ENCODE data around the gene ZDHHC21.
A peak's percentile ranks its signal among the peaks of the same experiment; 100 is the strongest.
"Not testable (repeated sequence)": the region's sequence is repeated elsewhere in the genome, so short reads cannot be mapped to it uniquely, and the experiment has no call there.

The ZDHHC21 gene

DNA sequence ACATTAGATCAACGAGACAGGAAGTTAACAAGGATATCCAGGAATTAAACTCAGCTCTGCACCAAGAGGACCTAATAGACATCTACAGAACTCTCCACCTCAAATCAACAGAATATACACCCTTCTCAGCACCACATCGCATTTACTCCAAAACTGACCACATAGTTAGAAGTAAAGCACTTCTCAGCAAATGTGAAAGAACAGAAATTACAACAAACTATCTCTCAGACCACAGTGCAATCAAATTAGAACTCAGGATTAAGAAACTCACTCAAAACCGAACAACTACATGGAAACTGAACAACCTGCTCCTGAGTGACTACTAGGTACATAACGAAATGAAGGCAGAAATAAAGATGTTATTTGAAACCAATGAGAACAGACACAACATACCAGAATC lies 10.6 kb downstream of the ZDHHC21 start:
- DNase-seq (ENCODE audit: low spot score), result not testable (repeated sequence)

DNA sequence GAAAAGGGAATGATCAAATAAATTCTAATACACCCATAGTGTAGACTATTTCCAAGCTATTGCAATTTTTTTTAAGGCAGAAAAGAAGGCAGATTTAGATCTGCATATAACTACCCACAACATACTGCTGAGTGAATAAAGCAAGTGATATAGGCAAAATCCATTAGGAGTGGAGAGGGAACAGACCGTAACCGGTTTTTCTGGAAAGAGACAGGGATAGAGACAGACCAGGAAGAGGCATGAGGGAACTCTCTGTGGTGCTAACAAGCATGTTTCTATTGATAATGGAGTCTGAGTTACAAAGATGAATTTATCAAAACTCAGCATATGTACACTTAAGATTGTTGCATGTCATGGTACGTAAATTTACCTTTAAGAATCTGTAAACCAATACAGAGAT lies 14.5 kb downstream of the ZDHHC21 start:
- DNase-seq (ENCODE audit: low spot score), result no peak

DNA sequence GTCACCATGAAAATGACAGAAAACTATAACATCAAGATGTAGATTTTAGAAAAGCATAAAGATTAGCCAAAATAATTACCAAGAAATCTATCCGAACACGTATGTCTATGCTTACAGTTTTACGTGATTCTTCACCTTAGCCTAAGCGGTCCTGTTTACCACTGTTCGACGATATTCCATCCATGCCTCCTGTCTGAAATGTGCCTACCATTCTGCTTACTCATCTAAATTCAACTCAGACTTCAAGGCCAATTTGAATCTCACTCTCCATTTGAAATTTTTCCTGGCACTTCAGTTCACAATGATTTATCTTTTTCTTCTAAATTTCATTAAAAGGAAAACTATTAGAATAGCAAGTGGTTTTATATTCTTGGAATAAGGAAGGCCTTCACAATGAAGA lies 15.4 kb downstream of the ZDHHC21 start:
- no peak for DNase-seq (ENCODE audit: low spot score)

DNA sequence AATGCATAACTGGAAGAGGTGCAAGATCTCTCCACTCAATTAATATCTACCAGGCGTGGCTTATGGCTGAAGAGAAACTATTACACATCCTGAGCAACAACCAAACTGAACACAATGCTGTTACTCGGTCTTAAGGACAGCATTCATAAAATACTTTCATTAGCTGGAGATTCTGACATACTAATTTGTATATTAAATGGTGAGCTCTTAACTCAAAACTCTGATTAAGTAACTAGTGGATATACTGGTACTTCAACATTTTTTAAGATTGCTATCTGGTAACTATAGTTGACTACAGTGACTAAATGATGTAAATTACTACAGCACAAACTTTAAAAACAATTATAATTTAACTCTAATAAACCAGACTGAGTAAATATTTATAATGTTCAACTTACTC lies 15.8 kb downstream of the ZDHHC21 start:
- no peak for DNase-seq (ENCODE audit: low spot score)

DNA sequence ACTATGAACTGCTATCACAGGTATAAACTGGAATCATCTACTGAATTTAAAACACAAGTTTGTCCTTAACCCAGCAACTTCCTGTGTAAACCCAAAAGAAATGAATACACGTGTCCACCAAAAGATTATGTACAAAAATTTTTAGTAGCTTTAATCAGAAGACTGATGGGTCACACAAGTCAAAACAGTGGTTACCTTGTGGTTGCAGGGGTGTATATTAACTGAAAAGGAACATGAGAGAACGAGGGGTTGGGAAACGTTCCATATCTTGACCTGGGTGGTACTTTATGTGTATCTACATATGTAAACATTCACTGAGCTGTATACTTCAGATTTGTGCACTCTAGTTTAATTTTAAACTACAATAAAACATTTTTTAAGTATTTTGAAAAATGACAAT lies 18.6 kb downstream of the ZDHHC21 start:
- no peak for DNase-seq (ENCODE audit: low spot score)

DNA sequence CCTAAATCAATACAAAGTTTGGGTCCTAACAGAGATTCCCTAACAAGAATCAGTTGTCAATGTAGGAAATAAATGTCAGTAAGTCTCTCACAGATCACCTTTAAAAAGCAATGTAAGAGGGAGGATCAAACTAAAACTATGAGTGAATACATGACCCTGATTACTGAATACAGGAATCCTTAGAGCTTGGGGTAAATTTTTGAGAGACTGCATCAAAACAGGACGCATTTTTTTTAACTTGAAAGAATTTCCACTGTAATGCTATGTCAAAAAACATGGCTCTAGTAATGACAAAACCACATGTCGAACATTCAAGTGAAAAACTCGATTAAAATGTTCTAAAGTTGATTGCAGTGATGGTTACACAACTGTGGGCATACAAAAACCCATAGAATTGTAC lies 21.9 kb downstream of the ZDHHC21 start:
- DNase-seq (ENCODE audit: low spot score), result no peak

DNA sequence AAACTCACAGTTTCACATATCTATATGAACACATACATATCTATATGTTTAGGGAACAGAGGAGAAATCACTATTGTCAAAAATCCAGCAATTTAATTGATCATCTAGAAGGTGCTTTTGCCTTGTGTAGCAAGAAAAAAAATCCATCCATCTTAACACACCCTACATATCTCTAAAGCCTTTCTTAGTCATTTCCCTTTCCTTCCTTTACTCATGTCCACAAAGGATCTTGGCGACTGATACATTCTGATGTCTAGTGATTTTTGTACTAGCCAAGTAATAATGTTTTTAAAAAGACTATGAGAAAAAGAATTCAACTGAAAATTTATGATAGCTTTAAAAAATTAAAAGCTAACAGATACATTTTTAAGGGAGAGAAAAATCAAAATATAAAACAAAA lies 22.5 kb downstream of the ZDHHC21 start:
- no peak for DNase-seq (ENCODE audit: low spot score)

DNA sequence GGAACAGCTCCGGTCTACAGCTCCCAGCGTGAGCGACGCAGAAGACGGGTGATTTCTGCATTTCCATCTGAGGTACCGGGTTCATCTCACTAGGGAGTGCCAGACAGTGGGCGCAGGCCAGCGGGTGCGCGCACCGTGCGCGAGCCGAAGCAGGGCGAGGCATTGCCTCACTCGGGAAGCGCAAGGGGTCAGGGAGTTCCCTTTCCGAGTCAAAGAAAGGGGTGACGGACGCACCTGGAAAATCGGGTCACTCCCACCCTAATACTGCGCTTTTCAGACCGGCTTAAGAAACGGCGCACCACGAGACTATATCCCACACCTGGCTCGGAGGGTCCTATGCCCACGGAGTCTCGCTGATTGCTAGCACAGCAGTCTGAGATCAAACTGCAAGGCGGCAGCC lies 29.2 kb downstream of the ZDHHC21 start:
- not testable (repeated sequence) for DNase-seq (ENCODE audit: low spot score)

DNA sequence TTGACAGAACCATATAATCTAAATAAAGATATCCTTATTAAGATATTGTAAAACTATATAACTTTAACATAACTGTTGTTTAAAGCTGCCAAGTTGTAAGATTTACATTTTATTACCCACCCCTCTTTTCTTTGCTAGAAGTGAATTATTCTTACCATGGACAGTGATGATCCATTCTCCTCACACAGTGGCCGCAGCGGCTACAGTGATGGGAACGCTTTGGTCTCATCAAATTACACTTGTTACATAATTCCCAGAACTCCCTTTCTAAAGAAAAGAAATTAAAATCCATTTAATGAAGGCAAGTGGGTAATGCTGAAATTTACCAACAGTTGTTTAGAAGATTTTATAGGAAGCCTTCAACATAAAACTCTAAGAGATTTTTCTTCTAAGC lies 31.2 kb downstream of the ZDHHC21 start:
- no peak for DNase-seq (ENCODE audit: low spot score)

DNA sequence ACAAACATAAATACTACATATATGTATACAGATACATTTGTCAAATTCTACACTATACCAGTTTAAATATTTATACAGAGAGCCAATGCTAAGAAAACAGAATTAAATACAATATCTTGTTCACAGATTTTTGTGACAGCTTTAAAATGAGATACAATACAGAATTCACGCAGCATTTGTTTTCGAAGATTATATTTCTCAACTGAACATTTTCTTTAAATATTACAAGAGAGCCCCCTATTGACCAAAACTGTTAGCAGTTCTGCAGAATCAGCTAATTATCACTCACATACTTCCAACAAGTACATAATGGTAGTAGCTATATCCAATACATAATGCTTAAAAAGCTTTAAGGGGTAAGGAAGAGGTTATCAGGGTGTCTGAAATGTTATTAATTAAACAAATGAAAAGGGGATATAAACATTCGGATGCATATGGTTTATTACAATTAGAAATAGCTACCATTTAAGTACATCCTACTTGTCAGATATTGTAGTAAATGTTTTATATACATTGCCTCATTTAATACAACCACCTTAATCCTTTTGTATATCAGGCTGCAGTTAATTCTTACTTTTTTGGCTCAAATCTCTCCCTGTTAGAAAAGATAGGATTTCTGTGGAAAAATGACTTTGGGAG lies 31.7 kb downstream of the ZDHHC21 start:
- DNase-seq (ENCODE audit: low spot score), result peak; percentile 13

DNA sequence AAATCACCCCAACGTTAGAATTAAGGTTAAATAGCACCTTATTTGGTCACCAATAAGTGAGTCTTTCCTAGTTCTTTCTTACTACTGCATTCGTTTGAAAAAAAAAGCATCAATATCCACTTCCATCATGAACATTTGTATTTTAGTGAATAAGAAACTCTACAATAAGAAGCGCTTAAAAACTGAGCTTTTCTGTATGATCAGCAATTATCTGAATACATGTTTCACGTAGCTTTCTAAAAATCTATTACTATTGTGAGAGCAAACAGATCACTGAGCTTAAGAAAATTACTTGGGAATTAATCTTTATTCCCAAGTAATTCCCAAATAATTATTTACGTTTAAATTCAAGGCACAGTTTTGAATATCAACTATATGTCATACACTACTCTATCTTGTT lies 32.5 kb downstream of the ZDHHC21 start:
- DNase-seq (ENCODE audit: low spot score), result no peak

DNA sequence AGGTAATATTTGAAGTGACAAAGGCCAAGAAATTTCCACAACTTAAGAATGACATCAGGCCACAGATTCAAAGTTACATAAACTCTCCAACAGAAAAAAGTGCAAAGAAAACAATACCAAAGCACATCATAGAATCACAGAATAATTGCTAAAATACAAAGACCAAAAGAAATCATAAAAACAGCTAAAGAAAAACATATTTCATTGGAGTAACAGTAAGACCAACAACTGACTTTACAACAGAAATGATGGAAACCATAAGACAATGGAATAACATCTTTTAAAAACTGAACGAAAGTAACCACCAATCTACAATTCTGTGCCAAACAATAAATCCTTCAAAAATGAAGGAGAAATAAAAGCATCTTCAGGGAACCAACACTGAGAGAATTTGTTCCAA lies 38.3 kb downstream of the ZDHHC21 start:
- no peak for DNase-seq (ENCODE audit: low spot score)

DNA sequence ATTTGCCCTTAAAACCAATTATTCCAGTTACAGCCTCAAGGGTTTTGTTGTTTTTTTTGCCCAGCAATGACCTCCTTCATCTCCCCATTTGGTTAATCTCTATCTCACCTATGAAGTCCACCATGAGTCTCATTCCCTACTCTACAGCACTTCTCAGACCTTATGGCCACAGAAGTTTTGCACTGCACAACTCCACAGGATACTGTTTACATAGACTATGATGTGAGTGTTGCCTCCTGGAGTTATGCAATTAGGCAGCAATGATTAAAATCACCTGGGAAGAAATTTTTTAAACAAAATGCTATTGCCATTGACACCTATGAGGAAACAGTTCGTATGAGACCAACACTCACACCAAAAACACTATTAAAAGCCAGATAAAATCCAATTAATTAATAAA lies 39.7 kb downstream of the ZDHHC21 start:
- DNase-seq (ENCODE audit: low spot score), result no peak

DNA sequence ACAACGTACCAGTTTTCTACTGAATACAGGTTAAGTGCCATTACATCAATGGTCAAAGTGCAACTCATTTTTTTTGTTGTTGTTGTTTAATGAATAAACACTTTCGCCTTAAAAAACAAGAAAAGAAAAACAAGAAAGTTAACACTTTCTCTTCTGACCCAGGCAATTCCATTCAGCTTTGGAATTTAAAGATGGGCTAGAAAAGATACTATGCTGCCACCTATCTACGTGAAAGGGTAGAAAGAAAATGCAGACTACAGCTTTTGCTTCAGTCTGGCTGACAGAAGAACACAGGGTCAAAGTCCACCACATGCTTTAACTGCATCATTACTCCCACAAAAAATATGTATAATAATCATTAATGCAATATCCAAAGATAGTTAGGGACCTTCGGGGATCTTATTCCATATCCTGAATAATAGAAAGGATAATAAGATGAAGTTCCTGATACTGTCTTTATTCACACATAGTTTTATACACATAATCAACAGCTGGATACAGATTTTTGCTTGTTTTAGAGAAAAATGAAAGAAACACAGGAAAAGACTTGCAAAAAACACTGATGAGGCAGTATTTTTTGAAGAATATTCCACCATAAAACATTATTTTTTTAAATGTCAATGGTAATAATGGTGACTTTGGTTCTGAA lies 40.4 kb downstream of the ZDHHC21 start:
- DNase-seq (ENCODE audit: low spot score), result peak; percentile 2

DNA sequence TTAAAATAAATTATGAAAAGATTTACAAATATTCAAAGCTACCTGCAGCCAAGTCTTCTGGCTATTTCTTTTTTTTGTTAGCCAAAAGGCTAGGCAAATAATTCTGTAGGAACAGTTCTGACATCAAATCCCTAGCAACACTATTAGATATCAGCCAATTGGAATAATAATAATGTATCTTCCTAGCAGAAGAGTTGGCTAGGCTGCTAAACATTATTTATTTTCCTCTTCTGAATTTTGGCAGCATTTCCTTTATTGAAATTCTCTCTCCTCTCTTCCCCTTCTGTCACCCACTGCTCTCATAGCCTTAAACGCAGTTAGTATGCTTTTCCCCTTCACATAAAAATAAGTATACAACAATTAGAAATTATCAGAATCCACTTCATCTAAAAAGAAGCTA lies 42.6 kb downstream of the ZDHHC21 start:
- DNase-seq (ENCODE audit: low spot score), result no peak

DNA sequence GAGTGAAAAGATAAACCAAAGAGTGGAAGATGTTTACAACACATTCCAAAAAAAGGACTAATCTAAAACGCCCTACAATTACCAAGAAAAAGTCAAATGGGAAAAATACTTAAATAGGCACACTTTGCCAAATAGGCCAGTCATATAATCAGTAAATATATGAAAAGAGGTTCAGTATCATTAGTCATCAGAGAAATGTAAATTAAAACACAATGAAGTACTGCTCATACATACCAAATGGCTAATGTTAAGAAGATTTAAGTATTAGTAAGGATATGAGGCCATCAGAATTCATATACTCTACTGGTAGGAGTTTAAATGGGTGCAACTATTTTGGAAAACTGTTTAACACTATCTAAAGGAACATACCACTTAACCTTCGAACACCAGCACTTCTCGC lies 47.6 kb downstream of the ZDHHC21 start:
- no peak for DNase-seq (ENCODE audit: low spot score)

DNA sequence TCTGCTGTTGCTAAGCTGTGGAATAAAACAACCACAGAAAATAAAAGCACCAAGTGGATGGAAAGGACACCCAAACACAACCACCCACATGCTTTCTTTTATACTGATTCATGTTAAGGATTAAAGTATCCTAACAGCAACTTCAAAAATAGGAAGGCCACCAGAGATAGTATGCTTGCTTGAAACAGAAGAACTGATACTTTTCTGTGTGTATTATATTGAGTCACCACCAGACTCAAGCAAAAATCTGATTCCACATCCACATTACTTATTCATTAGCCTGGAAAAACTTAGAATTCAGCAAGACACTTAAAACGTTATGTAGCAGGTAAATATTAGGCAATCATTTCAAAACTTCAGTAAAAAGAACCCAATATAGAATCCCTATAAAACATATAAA lies 52.3 kb downstream of the ZDHHC21 start:
- no peak for DNase-seq (ENCODE audit: low spot score)

DNA sequence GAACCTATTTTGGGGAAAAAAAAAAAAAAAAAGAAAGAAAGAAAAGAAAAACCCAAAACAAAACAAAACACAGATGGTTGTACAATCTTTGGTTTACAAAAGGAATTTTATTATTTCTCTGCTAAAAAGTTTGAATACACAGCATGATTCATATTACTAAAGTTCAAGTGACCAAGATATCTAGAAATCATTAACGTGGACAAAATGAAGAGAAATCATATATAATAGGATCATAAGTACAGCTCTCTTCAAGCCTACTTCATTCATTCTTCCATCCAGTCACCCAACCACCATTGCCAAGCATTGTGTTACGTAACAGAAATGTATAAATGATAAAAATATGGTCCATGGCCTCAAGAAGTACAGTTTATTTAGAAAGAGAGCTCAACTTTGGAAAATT lies 52.9 kb downstream of the ZDHHC21 start:
- no peak for DNase-seq (ENCODE audit: low spot score)

DNA sequence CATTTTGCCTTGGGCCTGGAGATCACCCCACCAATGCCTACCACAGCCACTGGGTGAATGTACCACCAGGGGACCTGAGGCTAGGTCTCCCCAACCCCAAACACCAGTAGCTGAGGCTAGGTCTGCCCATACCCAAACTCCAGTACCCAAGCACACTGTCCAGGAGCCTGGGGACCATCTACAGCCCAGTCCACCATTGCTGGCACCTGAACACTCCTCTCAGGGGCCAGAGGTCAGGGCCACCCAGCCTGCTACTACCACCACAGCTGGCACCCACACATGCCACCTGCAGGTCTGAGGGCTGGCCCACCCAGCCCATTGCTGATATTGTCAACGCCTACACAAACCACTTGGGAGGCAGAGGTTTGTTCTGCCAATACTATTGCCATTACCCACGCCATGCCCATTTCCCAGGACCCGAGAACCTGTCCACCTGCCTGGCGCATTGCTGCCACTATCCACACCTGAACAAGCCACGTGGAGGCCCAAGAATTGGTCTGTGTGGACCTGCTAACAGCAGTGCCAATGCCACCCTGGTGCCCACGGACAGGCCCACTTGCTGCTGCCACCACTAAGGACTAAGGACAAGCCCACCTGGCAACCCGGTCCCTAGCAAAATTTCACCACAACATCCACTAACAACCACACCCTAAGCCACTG lies 59.2 kb downstream of the ZDHHC21 start:
- DNase-seq (ENCODE audit: low spot score), result no peak

DNA sequence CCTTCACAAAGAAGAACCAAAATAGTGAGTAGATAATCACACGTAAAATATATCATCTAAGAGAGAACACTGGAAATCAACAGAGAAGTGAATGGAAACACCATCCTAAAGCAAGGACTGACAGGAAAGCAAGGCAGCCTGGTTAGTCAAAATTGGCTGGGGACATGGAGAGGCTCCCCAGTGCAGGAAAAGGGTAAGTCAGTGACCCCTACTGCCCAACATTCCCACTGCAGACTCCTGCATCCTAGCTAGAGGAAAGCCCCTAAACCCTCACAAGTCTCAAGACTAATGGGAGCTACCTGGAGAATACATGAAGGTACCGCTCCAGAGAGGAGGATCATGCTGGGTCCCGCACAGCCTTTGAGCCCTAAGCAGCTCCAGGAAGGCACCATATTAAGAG lies 60.1 kb downstream of the ZDHHC21 start:
- DNase-seq (ENCODE audit: low spot score), result no peak

DNA sequence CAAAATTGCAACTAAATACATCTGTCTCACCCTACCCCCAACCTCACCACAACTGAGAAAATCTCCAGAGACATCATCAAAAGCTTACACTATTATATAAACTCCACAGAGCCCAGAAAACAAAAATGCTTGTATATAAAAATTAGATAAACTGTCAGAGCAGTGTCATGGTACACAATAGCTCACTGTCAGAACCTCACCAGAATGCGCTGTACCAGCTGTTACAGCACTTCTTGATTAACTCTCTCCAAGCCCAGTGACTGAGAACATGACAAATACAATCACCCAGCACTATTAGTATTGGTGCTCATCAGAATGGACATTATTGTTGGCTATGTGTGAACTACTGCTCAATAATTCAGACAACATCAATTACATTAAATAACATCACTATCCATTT lies 65.7 kb downstream of the ZDHHC21 start:
- DNase-seq (ENCODE audit: low spot score), result peak; percentile 24

DNA sequence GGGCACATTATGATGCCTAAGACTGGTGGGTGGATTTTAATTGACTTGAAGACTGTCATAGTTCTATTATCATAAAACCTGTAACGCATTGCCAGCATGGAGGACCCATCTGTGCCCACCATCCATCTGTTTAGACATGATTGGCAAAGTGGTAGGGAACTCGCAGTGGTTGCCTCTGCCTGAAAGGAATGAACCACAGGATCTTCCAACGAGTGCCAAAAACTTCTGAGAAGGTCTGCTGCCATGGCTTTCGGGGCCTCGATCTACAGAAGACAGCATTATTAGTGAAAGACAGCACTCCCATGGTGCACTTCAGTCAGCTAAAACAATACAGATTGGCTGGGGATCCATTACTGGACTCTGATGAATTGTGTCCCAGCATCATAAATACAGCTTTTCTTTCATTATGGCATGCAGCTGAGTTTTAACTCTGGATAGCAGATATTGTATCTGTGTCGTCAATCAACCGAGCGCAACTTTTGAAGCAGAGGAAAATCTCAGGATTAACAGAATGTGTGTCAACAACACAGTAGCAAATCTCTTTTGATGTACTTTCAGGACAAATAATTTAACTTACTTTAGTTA lies 74.3 kb downstream of the ZDHHC21 start:
- DNase-seq (ENCODE audit: low spot score), result no peak

Measured in COLO829 (cell line).